HUDEP-2 (cell line): Measurements from ENCODE around the gene ZNF516.
A peak's percentile ranks its signal among the peaks of the same experiment; 100 is the strongest.

ENCODE experiments used
- DNase-seq, 76 experiments: peaks; one replicate each; lab custom pipeline; 2025; ENCODE audit not compliant: unreplicated experiment in 76 of 76; lab: John Stamatoyannopoulos, UW

The ZNF516 gene

DNA sequence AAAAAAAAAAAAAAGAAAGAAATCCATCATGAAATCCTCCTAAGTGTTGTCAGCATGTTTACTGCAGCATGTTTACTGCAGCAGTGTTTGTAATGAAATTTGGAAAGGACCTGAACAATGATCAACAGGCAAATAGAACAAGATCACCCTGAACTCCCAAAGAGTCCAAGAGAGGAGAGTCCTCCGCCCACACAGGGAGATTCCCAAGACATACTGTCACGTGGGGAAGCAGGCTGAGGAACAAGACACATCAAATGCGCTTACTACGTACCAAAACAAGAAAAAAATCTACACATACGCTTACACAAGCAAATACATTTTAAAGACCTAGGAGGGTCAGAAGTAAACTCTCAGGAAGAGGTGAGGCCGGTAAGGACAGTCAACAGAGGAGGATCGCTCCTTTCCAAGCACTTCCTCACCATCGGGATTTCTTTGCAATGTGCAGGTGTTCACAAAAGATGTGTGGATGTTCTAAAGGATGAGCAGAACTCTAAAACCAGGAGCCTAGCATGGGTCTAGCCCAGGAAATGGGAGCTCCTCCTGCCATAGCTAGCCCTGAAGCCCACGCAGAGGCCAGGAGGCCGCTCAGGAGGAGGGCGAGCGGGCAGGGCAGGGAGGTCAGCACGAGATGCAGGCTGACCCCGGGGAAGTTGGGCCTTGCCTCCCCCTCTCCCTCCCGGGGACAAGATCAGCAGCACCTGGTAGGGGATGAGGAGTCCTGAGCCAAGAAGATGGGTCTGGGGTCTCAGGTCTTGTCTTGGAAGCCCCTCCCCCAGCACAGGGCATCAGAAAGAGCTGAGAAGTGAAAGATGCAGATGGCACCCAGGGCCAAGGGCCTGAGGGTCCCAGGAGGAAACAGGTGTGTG lies 66.4 kb downstream of the ZNF516 start:
- DNase-seq = no peak

DNA sequence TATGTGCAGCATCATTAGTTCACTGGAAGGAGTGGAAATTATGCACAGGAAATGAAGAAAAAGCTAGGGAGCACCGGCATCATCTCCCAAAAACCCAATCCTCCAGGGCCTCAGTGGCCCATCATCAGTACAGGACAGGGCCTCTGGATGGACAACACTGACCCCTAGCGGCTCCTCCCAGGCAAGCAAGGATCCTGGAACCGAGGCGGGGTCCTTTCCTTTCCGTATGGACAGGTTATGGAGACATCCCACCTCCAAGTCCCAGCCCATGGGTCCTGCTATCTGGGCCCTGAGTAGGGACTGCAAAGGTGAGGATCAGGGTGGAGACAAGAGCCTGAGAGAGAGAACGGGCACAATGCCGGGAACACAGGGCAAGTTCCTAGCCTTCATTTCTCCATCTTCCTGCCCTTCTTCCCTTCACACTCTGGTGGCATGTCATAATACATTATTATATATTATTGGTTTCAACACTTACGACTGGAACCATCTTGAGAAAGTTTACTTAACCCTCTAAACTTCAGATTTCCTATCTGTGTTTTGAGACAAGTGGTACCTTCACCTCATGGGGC lies 68.2 kb downstream of the ZNF516 start:
- DNase-seq = peak in 24 of 76 experiments; percentile 2 to 53 (median 20)

DNA sequence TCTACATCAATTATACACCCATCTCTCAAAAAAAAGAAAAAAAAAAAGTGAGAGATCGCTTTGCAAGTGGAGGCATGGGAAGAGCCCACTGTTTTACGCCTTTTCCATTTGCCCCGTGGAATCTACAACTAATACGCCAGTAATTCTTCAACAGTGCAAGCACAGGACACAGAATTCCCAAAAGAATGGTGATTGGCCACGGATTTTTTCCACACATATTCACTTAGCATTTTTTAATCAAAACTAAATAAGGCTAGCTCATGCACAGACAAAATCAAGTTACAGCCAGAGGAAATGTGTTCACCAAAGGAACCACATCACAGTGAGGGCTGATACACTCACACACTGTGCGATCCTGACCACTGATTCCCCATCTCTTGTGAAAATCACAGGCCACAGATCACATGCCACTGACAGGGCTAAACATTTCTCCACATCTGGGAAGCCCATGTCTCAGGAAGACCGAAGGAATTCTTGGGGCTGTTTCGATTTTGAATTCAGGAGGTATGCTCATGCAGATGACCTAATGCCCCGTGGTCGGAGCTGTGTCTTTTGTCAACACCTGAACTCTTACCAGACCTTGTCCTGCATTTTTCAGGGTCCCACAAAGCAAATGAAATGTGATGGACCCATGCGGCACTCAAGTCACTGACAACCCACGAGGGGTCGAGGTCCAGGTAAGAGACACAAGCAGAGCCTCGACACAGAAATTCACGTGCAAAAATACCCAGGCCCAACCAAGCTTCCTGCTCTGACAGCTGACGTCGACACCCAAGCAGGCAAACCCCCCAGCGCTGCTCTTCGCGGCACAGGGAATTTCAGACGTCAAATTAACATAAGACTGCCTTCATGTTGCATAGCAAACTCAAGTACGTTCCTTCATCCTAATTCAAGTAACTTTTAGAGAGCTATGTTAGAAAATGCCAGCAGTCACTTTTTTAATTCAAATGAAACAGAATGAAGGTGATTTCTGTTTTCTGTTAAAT lies 69.6 kb downstream of the ZNF516 start:
- DNase-seq = no peak

DNA sequence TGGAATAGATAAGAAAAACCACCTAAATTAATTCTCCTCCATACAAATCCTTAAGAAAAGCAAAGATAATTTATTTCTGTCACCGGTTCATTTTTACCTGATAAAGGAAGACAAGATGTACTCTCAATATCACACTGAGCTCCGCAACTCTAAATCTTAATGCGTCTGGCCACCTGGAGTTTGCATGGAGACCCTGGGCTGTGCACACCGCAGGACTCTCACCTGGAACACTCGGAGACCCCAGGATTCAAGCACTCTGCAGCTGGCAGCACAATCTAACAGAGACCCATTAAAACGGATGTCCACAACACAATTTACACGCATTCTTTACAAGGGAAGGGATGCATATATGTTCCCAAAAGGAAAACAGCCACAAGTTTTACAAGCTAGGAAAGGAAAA lies 72.2 kb downstream of the ZNF516 start:
- DNase-seq = no peak

DNA sequence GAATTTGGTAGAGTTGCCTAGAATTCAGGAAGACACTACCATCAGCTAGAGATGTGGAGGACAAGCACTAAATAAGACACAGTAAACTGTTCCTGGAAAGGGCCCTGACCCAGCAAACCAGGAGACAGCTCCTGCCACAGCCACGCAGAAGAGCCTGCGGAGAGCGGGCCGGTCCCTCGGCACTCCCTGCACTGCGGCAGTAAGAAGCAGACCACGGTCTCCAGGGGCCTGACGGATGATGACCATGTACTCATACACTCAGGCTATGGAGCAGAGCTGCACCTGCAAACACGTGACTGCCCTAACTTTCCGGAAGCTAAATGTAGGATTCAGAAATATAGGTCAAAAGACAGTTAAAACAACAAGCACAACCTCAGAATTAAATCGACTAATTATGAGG lies 72.9 kb downstream of the ZNF516 start:
- no peak for DNase-seq

DNA sequence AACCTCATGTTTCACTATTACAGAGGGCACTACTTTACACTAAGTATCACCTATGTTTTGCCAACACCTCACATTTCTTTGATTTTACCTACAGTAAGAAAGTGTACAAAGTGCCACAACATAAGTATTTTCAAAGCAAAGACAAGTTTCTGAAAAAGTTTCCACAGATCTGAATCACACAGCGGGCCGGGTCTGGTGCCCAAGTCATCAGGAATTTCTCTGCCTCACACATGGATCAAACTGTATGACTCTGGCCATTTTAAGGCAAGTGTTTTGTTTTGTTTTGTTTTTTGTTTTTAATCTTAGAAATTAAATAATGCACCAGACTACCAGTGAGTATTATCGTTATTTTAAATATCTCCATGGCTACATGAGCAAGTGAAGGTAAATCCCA lies 73.4 kb downstream of the ZNF516 start:
- DNase-seq = no peak

DNA sequence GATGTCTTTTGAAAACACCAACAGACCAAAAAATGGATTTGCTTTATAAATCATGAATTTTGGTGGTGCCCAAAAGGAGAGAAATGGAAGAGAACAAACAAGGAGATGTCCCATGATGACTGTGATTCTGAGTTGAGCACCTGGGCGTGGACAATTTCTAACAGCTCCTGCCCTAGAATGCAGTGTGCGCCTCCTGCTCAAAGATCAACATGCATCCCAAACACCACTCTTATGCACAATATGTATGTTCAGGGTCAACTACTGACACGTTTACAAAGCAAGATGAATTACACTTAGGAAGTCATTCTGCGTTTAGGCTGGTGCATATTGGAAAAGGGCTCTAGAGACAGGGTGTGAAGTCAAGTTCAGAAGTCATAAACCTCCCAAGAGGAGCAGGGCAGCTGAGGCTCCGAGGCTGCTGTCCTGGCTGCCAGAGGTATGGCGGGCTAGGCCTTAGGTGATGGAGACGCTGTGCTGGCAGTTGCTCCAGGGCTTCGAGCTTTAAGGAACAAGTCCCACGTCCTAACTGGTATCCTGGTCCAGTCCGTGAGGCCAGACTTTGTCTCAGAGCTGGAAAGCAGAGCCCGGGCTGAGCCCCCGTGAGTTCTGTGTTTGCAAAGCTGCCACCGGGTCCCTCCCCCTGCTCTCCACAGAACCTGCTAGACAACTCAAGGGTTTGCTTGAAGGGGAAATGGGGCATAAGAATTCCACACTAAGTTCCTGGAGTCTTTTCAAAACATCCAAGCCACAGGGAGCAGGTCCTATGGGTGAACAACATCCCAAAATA lies 74.0 kb downstream of the ZNF516 start:
- no peak for DNase-seq

DNA sequence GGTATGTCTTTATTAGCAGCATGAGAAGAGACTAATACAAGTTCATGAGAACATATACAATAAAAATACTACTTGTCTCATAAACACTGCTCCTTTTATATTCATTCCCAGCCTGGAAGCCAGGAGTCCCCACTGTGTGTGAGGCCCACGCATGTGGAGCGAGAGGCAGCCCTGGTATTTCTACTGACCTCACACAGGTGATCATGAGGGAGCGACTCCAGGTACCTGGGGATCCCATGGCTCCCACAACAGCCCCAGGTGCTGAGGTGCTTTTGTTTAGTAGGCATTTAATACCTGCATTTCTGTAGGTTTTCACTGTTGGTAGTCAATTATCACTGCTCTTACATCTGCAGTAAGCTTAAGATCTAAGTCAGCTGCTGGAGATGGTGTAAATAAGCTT lies 75.2 kb downstream of the ZNF516 start:
- no peak for DNase-seq

DNA sequence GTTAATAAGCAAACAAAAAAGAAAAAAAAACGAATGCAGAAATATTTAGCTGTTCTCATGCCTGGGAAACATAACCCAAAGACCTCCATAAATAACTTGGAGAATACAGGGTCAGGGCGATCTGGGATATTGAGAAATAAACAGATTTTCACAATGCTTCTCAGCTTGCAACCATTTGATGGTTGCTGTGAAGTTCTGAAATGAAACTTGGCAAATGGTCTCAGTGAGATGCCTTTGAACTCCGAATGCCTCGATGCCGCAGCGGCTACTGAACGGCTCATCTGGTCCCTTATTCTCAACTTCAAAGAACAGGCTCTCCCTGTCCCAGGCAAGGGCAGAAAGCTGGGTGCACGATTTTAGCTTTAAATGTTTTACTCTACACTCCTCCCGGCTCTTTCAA lies 78.1 kb downstream of the ZNF516 start:
- no peak for DNase-seq

DNA sequence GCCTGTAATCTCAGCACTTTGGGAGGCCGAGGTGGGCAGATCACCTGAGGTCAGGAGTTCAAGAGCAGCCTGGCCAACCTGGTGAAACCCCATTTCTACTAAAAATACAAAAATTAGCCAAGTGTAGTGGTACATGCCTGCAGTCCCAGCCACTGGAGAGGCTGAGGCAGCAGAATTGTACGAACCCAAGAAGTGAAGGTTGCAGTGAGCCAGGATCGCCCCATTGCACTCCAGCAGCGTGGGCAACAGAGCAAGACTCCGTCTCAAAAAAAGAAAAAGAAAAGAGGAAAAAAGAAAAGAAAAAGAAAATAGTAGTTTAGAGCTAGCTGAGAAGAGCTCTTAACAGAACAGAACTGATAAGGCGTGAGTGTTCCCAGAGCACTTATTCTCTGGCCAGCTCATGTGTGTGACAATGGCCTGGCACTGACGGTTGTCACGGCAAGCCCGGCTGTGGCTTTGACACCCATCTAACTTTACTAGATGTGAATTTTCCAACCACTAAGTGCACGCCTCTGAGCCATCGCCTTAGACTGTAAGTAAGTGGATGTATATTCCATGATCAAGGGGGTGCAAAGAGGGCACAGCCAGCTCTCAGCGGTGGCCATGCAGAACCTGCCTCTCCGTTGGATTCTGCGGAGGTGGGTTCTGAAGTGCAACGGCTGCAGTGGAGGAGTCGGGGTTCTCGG lies 80.0 kb downstream of the ZNF516 start:
- DNase-seq = no peak

DNA sequence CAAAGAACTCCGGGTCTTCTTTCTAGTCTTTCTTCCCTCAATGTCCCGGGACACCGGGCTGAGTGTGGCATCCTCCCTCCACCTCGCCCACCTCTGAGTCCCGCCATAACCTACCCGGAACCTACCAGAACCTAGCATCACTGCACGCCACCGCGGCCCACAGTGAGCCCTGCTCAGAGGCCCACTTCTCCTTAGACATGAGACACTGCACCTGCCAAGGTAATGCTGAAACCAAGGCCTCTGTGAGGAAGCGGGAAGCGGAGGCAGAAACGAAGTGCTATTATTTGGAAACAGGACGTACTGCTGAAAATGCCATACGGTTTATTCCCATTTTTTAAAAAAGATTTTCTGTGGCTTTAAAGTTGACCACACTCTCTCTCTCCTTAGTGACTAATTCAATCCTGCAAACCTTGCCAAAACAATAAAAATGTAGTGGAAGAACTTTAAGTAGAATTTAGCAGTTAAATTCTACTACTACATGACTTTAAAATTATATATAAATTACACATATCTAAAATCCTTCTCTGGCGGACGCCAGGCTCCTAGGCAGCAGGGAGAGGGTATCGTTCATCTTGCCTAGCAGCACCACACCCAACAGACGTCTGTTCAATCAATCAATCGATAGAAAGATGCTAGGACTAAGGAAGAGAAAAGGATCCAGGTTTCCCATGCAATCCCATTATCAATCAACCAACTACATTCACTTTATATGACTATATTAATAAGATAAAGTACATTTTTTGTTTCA lies 82.0 kb downstream of the ZNF516 start:
- no peak for DNase-seq

DNA sequence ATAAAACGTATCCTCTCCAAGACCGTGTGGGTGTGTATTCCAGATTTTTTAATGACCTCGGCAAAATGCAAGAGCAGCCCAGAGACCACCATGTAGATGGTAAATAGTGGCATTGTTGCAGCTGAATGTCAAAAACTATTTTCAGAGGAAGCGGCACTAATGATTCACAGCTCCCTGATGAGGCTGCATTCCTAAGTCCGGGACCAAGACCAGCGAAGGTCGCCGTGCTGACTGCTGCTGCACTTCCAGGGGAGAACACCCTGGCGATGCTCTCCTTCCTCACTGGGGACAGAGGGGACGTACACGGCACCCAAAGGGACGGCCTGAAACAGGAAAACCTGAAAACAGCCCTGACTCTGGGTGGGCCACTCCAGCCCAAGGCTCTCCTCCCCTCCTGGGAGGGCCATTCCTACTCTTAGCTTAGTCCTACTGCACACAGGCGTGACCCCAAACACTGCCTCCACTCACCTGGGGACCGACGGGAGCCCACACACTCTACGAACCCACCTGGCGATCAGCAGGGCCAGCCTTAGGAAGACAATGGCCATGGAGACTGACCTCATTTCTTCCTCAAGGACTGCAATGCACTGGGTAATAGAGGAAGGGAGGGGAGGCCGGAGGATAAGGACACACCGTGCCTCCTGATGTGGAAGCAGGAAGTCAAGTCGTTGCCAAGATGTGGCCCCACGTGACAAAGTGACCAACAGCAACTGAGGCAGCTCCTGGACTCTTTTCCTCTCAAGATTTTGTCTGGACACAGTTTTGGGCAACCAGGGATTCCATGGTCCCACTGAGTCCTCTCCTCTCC lies 82.8 kb downstream of the ZNF516 start:
- no peak for DNase-seq

DNA sequence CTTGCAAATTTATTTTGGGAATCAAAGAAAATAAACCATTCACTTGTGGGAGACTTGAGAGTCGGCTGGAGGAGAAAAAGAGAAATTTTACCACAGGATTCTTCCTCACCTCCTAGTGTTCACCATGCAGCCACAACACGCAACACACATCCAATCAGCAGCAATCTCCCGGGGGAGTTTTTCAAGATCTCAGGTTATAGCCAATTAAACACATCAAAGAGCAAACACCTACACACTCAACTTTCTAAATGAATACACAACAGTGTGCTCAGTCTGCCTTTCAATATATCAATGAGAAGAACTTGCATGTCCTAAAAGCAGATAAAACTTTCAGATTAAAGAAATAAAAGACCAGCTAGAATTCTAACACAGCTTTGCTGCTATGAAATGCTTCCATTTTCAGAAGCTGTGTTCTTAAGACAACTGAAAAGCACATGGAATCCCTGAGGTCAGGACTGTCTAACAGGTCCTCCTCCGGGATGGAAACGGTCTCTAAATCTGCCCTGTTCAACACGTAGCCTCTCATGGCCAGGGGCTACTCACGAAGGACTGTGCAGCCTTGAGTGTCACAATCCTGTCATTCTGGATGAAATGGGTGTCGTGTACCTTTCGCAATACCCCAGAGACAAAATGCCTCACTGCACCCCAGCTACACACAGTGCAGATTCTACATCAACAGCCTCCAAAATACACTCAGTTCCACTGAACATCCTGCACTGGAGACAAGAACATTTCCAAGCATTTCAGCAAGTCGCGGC lies 84.2 kb downstream of the ZNF516 start:
- DNase-seq = no peak

DNA sequence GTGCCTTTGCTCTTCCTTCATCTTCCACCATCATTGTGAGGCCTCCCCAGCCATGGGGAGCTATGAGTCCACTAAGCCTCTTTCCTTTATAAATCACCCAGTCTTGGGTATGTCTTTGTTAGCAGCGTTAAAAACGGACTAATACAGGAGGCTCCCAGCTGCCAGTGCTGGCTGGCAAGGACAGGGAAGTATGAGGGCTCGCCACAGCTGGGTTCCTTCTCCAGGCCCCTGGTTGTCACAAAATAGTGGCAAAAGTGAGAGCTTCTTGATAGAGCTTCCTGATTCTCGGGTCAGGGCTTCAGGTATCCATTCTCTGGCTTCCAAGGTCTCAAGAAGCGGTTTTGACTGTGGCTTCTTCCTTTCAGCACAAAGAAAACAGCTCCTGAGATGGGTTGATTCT lies 85.0 kb downstream of the ZNF516 start:
- DNase-seq = no peak

DNA sequence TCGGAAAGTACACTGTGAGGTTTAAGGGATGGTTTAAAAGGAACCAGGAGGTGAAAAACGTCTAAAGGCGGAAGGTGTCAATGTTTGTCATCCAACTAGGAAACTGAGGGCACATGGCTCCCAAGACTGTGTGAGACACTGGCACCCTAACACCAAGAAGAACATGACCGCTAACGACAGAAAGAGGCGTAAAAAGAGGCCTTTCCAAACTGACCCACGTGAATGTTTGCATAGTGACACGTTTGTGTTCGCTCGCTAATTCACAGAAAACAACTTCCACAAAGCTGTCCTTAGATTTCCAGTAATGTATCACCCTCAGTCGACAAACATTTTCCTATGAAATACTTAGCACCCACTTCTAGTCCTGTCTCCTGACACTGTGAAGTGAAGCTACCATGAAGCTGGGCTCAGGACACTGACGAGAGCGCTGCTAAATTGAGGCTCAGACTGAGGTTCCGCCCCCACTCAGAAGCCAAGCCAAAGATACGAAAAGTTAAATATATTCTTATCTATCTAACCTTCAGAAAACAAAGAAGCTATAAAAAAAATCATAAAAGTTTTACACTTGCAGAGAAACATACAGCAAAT lies 86.5 kb downstream of the ZNF516 start:
- DNase-seq = no peak

DNA sequence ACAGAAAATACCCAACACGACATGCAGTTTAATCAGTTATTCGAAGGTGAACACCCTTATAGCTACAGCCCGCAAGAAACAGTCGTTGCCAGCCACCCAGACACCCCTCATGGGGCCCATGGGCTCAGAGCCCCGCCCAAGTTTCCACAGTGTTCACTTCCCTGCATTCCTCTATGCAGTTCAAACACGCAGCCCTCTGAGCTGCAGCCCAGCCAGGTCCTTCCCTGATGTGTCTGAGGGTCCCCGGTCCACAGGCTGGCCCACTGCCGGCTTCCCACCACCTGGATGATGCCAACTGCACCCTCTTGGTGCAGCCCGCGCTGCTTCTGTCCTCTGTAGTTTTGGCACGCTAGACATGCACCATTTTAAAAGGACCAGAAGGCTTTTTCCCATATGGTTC lies 87.4 kb downstream of the ZNF516 start:
- DNase-seq = no peak

DNA sequence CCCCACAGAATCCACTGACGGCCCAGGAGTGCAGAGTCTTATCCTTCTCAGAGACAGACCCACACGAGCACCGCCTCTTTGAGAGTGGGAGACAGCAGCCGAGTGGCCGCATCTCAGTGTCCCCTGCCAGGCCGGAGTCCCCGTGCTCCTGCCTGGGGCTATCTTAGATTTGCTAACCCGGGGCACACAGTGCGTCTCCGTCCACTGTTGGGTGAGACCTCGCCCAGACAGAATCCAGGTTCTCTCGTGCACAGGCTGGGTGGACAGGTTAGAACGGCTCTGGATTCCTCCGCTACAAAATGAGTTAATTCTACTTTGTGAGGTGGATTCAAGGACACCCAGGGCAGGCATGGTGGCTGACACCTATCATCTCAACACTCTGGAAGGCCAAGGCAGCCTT lies 88.3 kb downstream of the ZNF516 start:
- no peak for DNase-seq
